NCI-H146 treated with DMSO at 0.1 percent for 48 hours (cell line): ENCODE results near the gene DPF3.

Experiments used
- DNase-seq: peaks from one replicate; lab custom pipeline; 2025; ENCODE audit not compliant: unreplicated experiment; lab: John Stamatoyannopoulos, UW

The DPF3 gene

DNA sequence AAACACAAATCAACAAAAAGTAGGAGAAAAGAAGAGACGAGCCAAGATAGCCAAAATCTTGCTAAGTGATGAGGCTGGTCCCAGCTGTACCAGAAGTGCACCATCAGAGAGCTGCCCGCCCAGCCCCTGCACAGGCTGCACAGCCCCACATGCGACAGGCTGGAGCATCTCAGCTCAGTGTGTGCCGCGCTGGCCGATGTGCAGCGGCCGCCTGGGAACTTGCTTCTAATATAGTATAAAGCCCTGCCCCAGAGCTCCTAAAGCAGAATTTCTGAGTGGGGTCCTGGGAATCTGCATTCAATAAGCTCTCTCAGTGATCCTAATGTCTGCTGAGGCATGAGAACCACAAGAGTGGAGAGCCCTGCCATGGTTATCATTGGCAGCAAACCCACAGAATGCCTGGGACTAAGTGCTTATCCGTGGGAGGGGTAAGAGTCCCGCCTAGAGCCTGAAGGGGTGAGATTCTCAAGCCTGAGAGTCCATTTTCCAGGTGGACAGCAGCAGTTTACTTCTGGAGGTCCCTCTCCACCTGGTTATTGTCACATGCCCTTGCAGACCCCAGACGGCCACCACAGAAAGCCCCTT, 171.6 kb downstream of the DPF3 start:
- no peak for DNase-seq

DNA sequence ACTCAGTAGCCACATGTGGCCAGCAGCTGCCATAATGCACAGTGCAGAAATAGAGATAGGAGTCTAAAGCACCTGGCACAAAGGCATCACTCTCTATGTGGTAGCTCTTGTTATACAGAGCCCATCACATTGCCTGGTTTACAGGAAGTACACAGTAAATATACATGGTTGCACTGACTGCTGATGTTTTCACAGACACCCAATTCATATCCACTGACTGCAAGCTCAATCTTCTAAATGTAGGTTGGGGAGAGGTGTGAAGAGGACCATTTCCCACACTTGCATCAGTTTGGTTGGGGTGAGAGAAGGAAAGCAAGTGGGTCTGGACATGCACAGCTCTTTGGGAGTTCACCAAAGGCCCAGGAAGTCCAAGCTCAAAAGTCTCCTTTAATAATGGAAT, 172.8 kb downstream of the DPF3 start:
- no peak for DNase-seq

DNA sequence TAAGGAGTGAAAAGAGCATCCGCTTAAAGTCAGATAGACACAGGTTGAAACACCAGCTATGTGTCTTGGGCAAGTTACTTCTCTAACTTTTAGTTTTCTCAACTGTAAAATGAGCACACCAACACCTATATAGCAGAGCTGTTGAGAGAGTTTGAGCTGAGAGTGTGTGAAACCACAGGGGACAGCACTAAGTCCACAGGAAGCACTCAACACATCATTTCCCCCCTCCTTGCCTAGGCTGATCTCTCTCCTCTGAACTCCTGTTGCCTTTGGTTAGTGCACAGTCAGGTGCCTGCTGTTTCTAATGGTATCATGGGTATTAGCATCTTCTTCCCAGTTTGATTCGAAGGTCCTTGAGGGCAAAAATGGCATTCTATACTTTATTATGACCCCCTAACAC, 176.7 kb downstream of the DPF3 start:
- no peak for DNase-seq

- no peak for DNase-seq
Observed at GRCh38 chr14:72716476-72716875, 177.4 kb downstream of the DPF3 start.

- DNase-seq, result no peak
Observed at GRCh38 chr14:72715850-72716228, 178.1 kb downstream of the DPF3 start.

GRCh38 chr14:72715215-72715849, 178.6 kb downstream of the DPF3 start:
- no peak for DNase-seq

DNA sequence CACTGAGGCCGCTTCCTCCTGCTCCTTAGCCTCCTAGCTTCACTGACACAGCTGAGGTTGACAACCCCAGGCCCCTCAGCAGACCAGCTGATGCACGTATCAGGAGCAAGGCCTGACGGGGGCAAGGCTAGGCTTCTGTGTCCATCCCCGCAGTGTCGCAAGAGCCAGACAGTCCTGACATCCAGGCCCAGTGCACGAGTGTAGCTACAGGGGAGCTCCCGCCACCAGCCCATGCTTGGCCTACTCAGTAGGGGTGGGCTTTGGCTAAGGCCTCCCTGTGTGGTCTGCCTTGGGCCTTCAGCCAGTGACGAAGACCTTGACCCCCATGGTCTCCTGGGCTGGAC, 179.1 kb downstream of the DPF3 start:
- DNase-seq, result no peak

GRCh38 chr14:72714094-72714493, 179.8 kb downstream of the DPF3 start:
- DNase-seq, result no peak

- no peak for DNase-seq
Observed at GRCh38 chr14:72711936-72712335, 182.0 kb downstream of the DPF3 start.

GRCh38 chr14:72709916-72710611, 183.8 kb downstream of the DPF3 start:
- DNase-seq, result no peak

DNA sequence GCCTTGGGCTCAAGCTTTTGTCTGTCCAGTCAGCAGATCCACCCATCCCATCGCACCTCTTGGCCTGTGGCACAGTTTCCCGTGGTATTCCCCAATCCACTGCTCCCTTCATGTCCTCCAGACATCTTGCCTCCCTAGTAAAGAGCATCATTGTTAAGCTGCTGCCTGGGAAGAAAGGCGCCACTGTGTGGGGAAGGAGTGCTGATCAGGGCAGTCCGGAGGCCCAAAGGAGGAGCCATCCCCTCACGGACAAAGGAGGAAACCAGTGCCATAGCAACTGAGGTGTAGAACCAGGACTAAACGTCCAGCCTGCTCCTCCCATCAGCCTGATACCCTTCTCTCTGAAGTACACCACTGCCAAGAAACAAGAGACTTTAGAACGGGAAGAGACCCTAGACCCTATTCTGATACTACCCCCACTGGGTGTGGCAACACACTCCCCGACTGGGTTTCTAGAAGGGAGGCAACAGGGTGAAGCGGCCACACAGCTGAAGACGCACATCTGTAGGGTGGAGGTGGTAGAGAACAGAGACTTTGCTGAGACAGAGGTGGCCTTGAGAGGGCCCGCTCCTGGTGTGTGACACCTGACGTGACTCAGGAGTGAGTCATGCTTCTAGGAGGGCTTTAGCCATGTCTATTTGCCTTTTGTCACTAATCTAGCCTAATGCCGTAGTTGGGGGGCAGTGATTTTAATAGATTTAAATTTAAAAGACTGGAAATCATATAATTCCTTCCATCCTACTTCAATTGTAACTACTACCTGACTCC, 185.0 kb downstream of the DPF3 start:
- DNase-seq, result no peak

GRCh38 chr14:72708222-72708621, 185.7 kb downstream of the DPF3 start:
- no peak for DNase-seq

DNA sequence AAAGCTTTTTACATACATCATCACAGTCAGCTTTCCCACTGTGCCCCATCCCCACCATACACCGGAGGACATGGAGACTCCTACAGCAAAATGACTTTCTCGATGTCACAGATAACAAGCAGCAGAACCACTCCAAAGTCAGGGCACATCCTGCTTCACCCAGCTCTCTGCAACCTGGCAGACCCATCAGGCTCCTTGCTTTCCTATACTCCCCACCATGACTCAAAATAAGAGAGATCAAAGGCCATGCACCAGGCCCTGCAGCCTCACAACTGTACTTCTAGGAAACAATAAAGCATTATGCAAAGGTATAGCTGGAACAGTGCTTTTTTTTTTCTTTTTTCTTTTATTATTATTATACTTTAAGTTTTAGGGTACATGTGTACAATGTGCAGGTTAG, 187.4 kb downstream of the DPF3 start:
- DNase-seq, result no peak

DNA sequence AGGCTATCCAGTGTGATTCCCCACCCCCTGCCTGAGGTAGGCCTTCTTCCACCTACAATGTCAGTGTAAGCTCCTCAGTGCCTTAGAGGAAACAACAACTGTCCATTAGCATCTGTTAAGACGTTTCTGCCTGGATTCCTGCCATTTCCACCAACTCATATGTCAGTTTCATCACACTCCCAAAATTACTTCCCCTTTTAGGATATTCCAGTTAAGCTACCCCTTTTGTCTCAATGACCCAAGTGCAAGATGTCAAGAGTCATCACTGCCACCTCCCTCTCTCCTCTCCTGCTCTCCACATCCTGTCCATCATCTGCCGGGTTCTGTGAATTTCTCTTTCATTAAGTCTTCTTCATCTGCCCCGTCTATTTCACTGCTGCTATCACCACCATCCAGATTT, 189.4 kb downstream of the DPF3 start:
- DNase-seq, result no peak

GRCh38 chr14:72701605-72702004, 192.3 kb downstream of the DPF3 start:
- DNase-seq, result no peak

DNA sequence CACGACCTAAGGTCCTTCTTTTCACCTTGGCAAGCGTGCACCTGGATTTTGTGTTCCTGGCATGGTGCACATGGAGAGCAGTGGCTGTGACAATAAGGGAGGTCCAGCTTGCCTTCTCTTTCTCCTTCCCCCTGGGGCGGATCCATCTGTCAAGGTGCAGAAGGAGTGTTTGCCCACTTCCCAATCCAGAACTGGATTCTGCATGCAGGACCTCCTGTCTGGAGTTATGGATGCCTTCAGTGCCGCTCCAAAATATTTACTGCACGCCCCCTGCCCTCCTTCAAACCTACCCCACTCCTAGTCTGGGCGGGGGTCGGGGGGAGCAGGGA, 192.7 kb downstream of the DPF3 start:
- no peak for DNase-seq

DNA sequence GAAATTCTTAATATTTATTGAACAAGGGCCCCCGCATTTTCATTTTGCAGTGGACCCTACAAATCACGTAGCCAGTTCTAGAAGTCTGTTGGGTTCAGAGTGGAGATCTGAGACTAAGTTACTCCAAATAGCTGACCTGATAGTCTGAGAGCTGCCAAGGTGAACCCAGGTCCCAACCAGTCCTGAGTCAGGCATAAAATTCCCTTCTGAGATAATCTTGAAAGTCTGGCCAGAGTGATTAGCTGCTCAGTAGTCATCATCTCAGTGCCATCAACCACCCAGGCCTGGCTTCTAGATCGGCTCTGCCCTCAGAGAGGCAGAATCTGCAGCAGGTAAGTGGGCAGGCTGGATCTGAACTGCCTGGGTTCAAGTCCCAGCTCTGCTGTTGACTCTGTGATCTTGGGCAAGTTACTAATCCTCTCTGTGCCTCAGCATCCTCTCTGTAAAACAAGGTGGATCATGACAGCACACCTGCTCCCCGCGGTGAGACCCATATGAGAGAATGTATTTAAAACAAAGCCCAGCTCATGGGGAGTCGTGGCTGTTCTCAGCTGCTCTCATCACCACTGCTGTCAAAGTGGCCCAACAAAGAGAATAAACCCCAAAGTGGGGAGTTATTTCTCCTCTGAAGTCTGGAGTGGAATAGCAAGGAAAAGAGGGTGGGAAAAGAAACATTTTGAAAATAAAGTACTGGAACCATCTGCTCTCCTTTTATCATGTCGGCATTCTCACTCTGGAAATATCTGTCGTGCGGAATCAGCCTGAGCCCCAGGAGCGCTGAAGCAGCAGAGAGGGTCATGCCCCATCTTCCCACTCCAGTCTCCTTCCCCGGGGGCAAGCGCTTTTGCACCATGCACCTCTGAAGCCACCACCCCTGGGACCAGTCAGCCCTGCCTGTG, 193.3 kb downstream of the DPF3 start:
- DNase-seq, result no peak

GRCh38 chr14:72699852-72700257, 194.0 kb downstream of the DPF3 start:
- DNase-seq, result no peak

GRCh38 chr14:72699443-72699842, 194.5 kb downstream of the DPF3 start:
- no peak for DNase-seq

- DNase-seq, result no peak
Observed at GRCh38 chr14:72692696-72693095, 201.2 kb downstream of the DPF3 start.

- no peak for DNase-seq
Observed at GRCh38 chr14:72690324-72690723, 203.6 kb downstream of the DPF3 start.
